Lower lobe of right lung (tissue), 2 donors: ENCODE data around the gene SREBF2. TPM values are rescaled to one million over a fixed set of nuclear protein-coding genes. Genes with fewer than 3 reads are reported as not detected.

Source experiments
- ATAC-seq, 2 donors: fragments of 200-7000 bp; cut with Tn5 transposase; one replicate each; pipeline ENCODE4 v1.9.1; 2020 to 2022; ENCODE audit warnings: mild to moderate bottlenecking in 2 of 2, moderate library complexity in 2 of 2
- DNase-seq: peaks from one replicate; pipeline ENCODE4 v3.0.0-alpha.2; 2020
- H3K27ac ChIP-seq: fragments of 200-600 bp; one replicate; pipeline ENCODE4 v1.8.0; 2022
- H3K27me3 ChIP-seq: fragments of 200-600 bp; one replicate; pipeline ENCODE4 v1.8.0; 2022; ENCODE audit warnings: low read depth
- H3K36me3 ChIP-seq: fragments of 200-600 bp; one replicate; pipeline ENCODE4 v1.8.0; 2022; ENCODE audit warnings: mild to moderate bottlenecking
- H3K4me1 ChIP-seq: fragments of 200-600 bp; one replicate; pipeline ENCODE4 v1.8.0; 2022
- H3K4me3 ChIP-seq: fragments of 200-600 bp; one replicate; pipeline ENCODE4 v1.8.0; 2022; ENCODE audit warnings: mild to moderate bottlenecking
- H3K9me3 ChIP-seq: fragments of 200-600 bp; one replicate; pipeline ENCODE4 v1.8.0; 2022
- intact Hi-C: fragments of 100-400 bp; cut with DNase I; formaldehyde crosslinking; loops from one replicate; pipeline ENCODE4 v1.11.0; 2022
- total RNA-seq: library from RNA; stranded (reverse); fragmentation: NEBNext Ultra II Directional; extraction: Animal tissue kit (Norgen Biotek cat#: 25700); gene quantifications from one replicate; pipeline ENCODE4 v1.2.1, GENCODE V29; 2021
- TF ChIP-seq, protein P1 (sequence below): fragments of 200-600 bp; IDR thresholded peaks from one replicate; pipeline ENCODE4 v1.8.0; 2022; ENCODE audit warnings: antibody characterized with exemption, mild to moderate bottlenecking
- donor health status: DM: no; HTN: yes; CAD: no; lungs with severe emphysema.

The SREBF2 gene
- total RNA-seq, 1 donor from 2014 or later, result 132 TPM

DNA sequence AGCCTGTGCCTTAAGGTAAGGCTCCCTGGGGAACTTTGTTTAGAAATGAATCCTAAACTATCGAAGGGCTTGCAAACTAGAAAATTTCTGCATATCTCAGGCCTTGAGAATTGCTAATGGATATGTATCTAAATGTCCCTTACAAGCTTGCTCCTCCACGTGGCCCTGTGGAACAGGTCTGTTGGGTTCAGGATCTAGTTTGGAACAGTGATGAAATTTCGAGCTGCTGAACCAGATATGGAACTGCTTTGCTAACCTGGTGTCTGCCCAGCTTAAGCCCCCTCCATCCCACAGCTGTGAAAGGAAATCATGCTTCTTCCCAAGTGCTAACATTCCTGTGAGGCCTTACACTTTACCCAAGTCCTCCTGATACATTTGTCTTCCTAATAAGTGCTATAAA lies 11.6 kb downstream of the SREBF2 start:
- peak; percentile 63 for DNase-seq
- intact Hi-C loops, result no loop called here
- Histone ChIP-seq H3K27me3 (no peaks in the 10 kb centered on the region), H3K9me3 (no peaks in the 10 kb centered on the region), H3K4me3 (no peak overlapping the region), H3K4me1 (peaks cover 69% of the 10 kb centered on the region), H3K27ac (peak overlapping the region; percentile 5), H3K36me3 (peaks cover 7% of the 10 kb centered on the region)
- ATAC-seq, result peak; percentile 60 to 63
- TF ChIP-seq, protein P1, sequence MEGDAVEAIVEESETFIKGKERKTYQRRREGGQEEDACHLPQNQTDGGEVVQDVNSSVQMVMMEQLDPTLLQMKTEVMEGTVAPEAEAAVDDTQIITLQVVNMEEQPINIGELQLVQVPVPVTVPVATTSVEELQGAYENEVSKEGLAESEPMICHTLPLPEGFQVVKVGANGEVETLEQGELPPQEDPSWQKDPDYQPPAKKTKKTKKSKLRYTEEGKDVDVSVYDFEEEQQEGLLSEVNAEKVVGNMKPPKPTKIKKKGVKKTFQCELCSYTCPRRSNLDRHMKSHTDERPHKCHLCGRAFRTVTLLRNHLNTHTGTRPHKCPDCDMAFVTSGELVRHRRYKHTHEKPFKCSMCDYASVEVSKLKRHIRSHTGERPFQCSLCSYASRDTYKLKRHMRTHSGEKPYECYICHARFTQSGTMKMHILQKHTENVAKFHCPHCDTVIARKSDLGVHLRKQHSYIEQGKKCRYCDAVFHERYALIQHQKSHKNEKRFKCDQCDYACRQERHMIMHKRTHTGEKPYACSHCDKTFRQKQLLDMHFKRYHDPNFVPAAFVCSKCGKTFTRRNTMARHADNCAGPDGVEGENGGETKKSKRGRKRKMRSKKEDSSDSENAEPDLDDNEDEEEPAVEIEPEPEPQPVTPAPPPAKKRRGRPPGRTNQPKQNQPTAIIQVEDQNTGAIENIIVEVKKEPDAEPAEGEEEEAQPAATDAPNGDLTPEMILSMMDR, result no peak

- no peaks in the 10 kb centered on the region for H3K27me3 ChIP-seq
- TF ChIP-seq, protein P1, result no peak
- H3K27ac ChIP-seq, result no peak overlapping the region
- peaks cover 7% of the 10 kb centered on the region for H3K36me3 ChIP-seq
- peaks cover 66% of the 10 kb centered on the region for H3K4me1 ChIP-seq
- intact Hi-C loops, result no loop called here
- no peak for DNase-seq
- no peak overlapping the region for H3K4me3 ChIP-seq
- no peak for ATAC-seq
- no peaks in the 10 kb centered on the region for H3K9me3 ChIP-seq
Observed at GRCh38 chr22:41845380-41846267, 12.7 kb downstream of the SREBF2 start.

DNA sequence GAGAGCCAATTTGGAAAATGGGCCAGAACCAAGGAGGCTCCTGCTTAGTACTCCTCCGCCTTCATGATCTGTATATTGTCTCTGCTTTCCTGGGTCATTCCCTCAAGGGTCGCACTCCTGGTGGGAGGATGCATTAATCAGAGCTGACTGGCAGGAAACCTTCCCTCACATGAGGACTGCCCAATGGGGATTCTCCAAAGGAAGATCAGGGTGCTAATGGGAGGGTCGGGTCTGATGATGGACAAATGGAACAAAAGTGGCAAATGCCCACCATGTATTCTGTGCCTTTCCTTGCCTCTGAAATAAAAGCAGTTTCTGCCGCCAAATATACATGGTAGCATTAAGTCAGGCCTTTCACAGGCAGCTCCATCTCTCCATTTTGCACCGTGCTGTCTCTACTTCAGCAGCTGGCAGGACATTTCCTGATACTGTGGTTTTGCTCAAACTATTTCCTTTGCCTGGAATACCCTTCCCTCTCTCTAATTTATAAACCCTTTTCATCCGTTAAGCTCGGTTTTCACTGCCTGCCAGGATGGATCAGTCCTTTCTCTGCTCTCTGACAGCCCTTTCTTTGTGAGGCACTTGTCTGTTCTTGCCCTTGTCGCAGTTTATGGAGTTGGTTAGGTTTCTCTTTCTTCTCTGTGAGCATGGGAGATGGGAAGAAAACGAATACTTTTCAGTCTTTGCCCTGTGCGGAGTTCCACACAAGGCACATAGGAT lies 13.5 kb downstream of the SREBF2 start:
- TF ChIP-seq, protein P1, result no peak
- H3K27me3 ChIP-seq, result no peaks in the 10 kb centered on the region
- H3K4me1 ChIP-seq, result peaks cover 58% of the 10 kb centered on the region
- intact Hi-C loops, result no loop called here
- DNase-seq (no peak), ATAC-seq (no peak)
- H3K27ac ChIP-seq, result no peak overlapping the region
- no peaks in the 10 kb centered on the region for H3K9me3 ChIP-seq
- no peak overlapping the region for H3K4me3 ChIP-seq
- peaks cover 10% of the 10 kb centered on the region for H3K36me3 ChIP-seq

DNA sequence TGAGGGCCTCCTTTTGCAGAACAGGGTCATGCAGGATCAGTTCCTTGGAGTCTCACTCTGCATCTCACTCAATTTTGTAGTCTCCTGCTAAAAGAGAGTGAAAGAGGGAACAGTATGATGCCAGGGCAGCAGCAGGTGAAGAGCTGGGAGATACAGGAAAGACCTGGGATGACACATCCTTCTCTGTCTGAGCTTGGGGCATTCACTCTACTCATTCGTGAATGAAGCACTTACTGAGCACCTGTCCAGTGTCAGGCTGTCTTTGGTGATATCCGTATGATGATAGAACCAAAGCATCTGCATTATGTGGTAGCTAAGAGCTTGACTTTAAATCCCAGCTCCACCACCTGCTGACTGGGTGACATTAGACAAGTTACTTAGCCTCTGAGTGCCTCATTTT lies 14.4 kb downstream of the SREBF2 start:
- no peak for DNase-seq
- intact Hi-C loops, result no loop called here
- Histone ChIP-seq H3K4me3 (no peak overlapping the region), H3K4me1 (peaks cover 53% of the 10 kb centered on the region), H3K27me3 (no peaks in the 10 kb centered on the region), H3K27ac (no peak overlapping the region), H3K36me3 (peaks cover 11% of the 10 kb centered on the region), H3K9me3 (no peaks in the 10 kb centered on the region)
- TF ChIP-seq, protein P1, result no peak
- ATAC-seq, result no peak

- Histone ChIP-seq H3K4me1 (peaks cover 49% of the 10 kb centered on the region), H3K27ac (peak overlapping the region; percentile 46), H3K9me3 (no peaks in the 10 kb centered on the region), H3K27me3 (no peaks in the 10 kb centered on the region), H3K36me3 (peaks cover 7% of the 10 kb centered on the region), H3K4me3 (no peak overlapping the region)
- intact Hi-C loops, result no loop called here
- ATAC-seq, result peak; percentile 91 to 95
- TF ChIP-seq, protein P1, result peak; percentile 14
- DNase-seq, result peak; percentile 88
Observed at GRCh38 chr22:41848468-41848867, 15.6 kb downstream of the SREBF2 start.
